ENCODE results near the gene ZDHHC11.
"Not testable (repeated sequence)": the region's sequence is repeated elsewhere in the genome, so short reads cannot be mapped to it uniquely, and the experiment has no call there.

- TF ChIP-seq POLR2A, CTCF (IDR thresholded peaks at IDR 0.05): not testable (repeated sequence)
Measured at GRCh38 chr5:783049-783802, 67.6 kb downstream of the ZDHHC11 start.

Data from esophagus squamous epithelium (tissue), 4 donors.